HepG2 (cell line): ENCODE results near the gene PRMT7. TPM values are rescaled to one million over a fixed set of nuclear protein-coding genes. Genes with fewer than 3 reads are reported as not detected.

ENCODE experiments used
- ATF6 ChIP-seq: sonication (generic); formaldehyde crosslinking; conservative IDR thresholded peaks from 2 replicates; pipeline ENCODE4 v1.4.0; 2020; ENCODE audit warnings: missing genetic modification reagents
- CCDC6 ChIP-seq: sonication (generic); formaldehyde crosslinking; IDR thresholded peaks from 2 replicates; pipeline ENCODE4 v1.8.1; 2022; ENCODE audit warnings: mild to moderate bottlenecking, missing genetic modification reagents, moderate library complexity
- EZH2 ChIP-seq: conservative IDR thresholded peaks from 2 replicates; pipeline ENCODE4 v1.6.1; 2012; ENCODE audit warnings: mild to moderate bottlenecking, low read depth, low read length, moderate library complexity
- FOXM1 ChIP-seq: sonication (generic); formaldehyde crosslinking; IDR thresholded peaks from 2 replicates; pipeline ENCODE4 v1.5.0; 2020; ENCODE audit warnings: missing genetic modification reagents
- HINFP ChIP-seq: sonication (generic); formaldehyde crosslinking; IDR thresholded peaks from 2 replicates; pipeline ENCODE4 v1.4.0; 2020; ENCODE audit warnings: low read depth, mild to moderate bottlenecking, missing genetic modification reagents
- IRF2 ChIP-seq: IDR thresholded peaks from 2 replicates; pipeline ENCODE4 v1.6.1; 2018; ENCODE audit warnings: missing genetic modification reagents, missing compliant biosample characterization
- KMT2A ChIP-seq: sonication (generic); formaldehyde crosslinking; IDR thresholded peaks from 2 replicates; pipeline ENCODE4 v1.4.0; 2020; ENCODE audit warnings: missing genetic modification reagents
- NCOA5 ChIP-seq: sonication (generic); formaldehyde crosslinking; IDR thresholded peaks from 2 replicates; pipeline ENCODE4 v1.4.0; 2020; ENCODE audit warnings: missing genetic modification reagents
- PHF8 ChIP-seq: sonication (generic); formaldehyde crosslinking; IDR thresholded peaks from 2 replicates; pipeline ENCODE4 v1.5.0; 2020; ENCODE audit warnings: missing genetic modification reagents
- RBFOX2 ChIP-seq: fragments of 200-400 bp; formaldehyde crosslinking; IDR thresholded peaks from 2 replicates; pipeline ENCODE4 v1.6.1; 2017; ENCODE audit warnings: low read depth, mild to moderate bottlenecking, low read length
- SIN3B ChIP-seq: fragments of 150-350 bp; IDR thresholded peaks from 2 replicates; pipeline ENCODE4 v1.6.1; 2014; ENCODE audit warnings: low read length
- SNRNP70 ChIP-seq: fragments of 200-400 bp; formaldehyde crosslinking; IDR thresholded peaks from 2 replicates; pipeline ENCODE4 v1.6.1; 2017; ENCODE audit warnings: mild to moderate bottlenecking, low read depth, low read length, moderate library complexity
- SP140L ChIP-seq: sonication (generic); formaldehyde crosslinking; IDR thresholded peaks from 2 replicates; pipeline ENCODE4 v1.4.0; 2020; ENCODE audit warnings: missing genetic modification reagents, borderline replicate concordance
- SRSF4 ChIP-seq: fragments of 200-400 bp; formaldehyde crosslinking; IDR thresholded peaks from one replicate; pipeline ENCODE4 v1.6.1; 2018; ENCODE audit warnings: mild to moderate bottlenecking, low read depth, low read length, moderate library complexity; ENCODE audit not compliant: poor library complexity, severe bottlenecking
- TRAFD1 ChIP-seq: sonication (generic); formaldehyde crosslinking; IDR thresholded peaks from 2 replicates; pipeline ENCODE4 v1.5.1; 2020; ENCODE audit warnings: missing genetic modification reagents, mild to moderate bottlenecking, borderline replicate concordance
- UBTF ChIP-seq: sonication (generic); formaldehyde crosslinking; IDR thresholded peaks from 2 replicates; pipeline ENCODE4 v1.4.0; 2020; ENCODE audit warnings: mild to moderate bottlenecking, missing genetic modification reagents
- ZFP62 ChIP-seq: sonication (generic); formaldehyde crosslinking; IDR thresholded peaks from 2 replicates; pipeline ENCODE4 v1.4.0; 2020; ENCODE audit warnings: missing genetic modification reagents
- ZNF549 ChIP-seq: sonication (generic); formaldehyde crosslinking; IDR thresholded peaks from 2 replicates; pipeline ENCODE4 v1.5.0; 2020; ENCODE audit warnings: missing genetic modification reagents
- ZNF652 ChIP-seq: IDR thresholded peaks from 2 replicates; pipeline ENCODE4 v1.6.1; 2016; ENCODE audit warnings: low read depth, borderline replicate concordance
- ZNF777 ChIP-seq: sonication (generic); formaldehyde crosslinking; IDR thresholded peaks from 2 replicates; pipeline ENCODE4 v1.4.0; 2020; ENCODE audit warnings: missing genetic modification reagents
- ZNF841 ChIP-seq: sonication (generic); formaldehyde crosslinking; IDR thresholded peaks from 2 replicates; pipeline ENCODE4 v1.8.1; 2023; ENCODE audit warnings: missing genetic modification reagents, borderline replicate concordance
- polyA plus RNA-seq, 8 experiments: library from polyadenylated mRNA; depleted of rRNA in 3 of 8; stranded (reverse) in 7 of 8; unstranded in 1 of 8; fragments of >200 nt; fragmentation: Illumina TruSeq in 4 of 8; extraction: Trizol in 4 of 8; gene quantifications; 2 replicates each; pipeline versions ENCODE4 v1.2.1 to v1.2.3, GENCODE V29; 2011 to 2016; ENCODE audit warnings: low read depth in 4 of 8, missing spikeins in 1 of 8, mixed read lengths in 1 of 8; ENCODE audit not compliant: insufficient read depth in 1 of 8
- total RNA-seq, 5 experiments: library from RNA; depleted of rRNA; stranded (reverse); fragments of >200 nt; fragmentation: Illumina TruSeq; extraction: Trizol; gene quantifications; 2 replicates each; pipeline ENCODE4 v1.2.3, GENCODE V29; 2016; ENCODE audit warnings: low read depth in 1 of 5

The PRMT7 gene
- total and polyA plus RNA-seq, 2 of the 13 experiments (the other 11 are each of a cell fraction or from before 2014, with no cell fraction given) = 47.5 to 55.0 TPM

GRCh38 chr16:68265078-68265920, 45.5 kb upstream of the PRMT7 start (continued):
- peak; percentile 53; the same call in 1 of the 2 replicates for TF ChIP-seq SP140L
- no peak for TF ChIP-seq EZH2
- TF ChIP-seq KMT2A (CRISPR knock-in tag) = peak; percentile 50; the same call in 1 of the 2 replicates
- peak; percentile 92 for TF ChIP-seq IRF2 (CRISPR knock-in tag)
- no peak for TF ChIP-seq HINFP (CRISPR knock-in tag)
- TF ChIP-seq NCOA5 (CRISPR knock-in tag) = no peak
- TF ChIP-seq TRAFD1 (CRISPR knock-in tag) = 0 out of 2 replicates have a peak, but pooled peaks have one; percentile 41
- TF ChIP-seq ZNF549 (CRISPR knock-in tag) = 0 out of 2 replicates have a peak, but pooled peaks have one; percentile 10
- TF ChIP-seq ZNF652 (CRISPR knock-in tag) = peak; percentile 36; the same call in 1 of the 2 replicates
- no peak for TF ChIP-seq SIN3B
- no peak for TF ChIP-seq ZNF777 (CRISPR knock-in tag)
- no peak; the same call in 1 of the 2 replicates for TF ChIP-seq ATF6 (CRISPR knock-in tag)
- no peak for TF ChIP-seq SRSF4
- TF ChIP-seq ZNF841 (CRISPR knock-in tag) = no peak
- peak; percentile 56; the same call in 1 of the 2 replicates for TF ChIP-seq PHF8 (CRISPR knock-in tag)
- TF ChIP-seq FOXM1 (CRISPR knock-in tag) = no peak
- peak; percentile 61; the same call in 1 of the 2 replicates for TF ChIP-seq UBTF (CRISPR knock-in tag)
- TF ChIP-seq RBFOX2 = no peak
- no peak for TF ChIP-seq ZFP62 (CRISPR knock-in tag)
- no peak for TF ChIP-seq SNRNP70
- 0 out of 2 replicates have a peak, but pooled peaks have one; percentile 50 for TF ChIP-seq CCDC6 (CRISPR knock-in tag)
